ENCODE results near the gene OR52K2.

OR52K2 gene

GRCh38 chr11:4436411-4436810 is 12.7 kb upstream of the OR52K2 start:
- Histone ChIP-seq H3K4me3 (ENCODE audit: low read length) (no peak overlapping the region), H3K4me2 (ENCODE audit: low read length) (no peak overlapping the region), H3K4me1 (ENCODE audit: control insufficient read depth, low read length) (no peaks in the 10 kb centered on the region), H3K9me3 (ENCODE audit: control insufficient read depth, insufficient read depth, low read length) (no peaks in the 10 kb centered on the region), H3K27me3 (ENCODE audit: control insufficient read depth, low read length) (0 out of 2 replicates have a peak, but pooled peaks cover 4% of the 10 kb centered on the region), H3K27ac (ENCODE audit: low read depth, low read length) (no peak overlapping the region), H3K36me3 (ENCODE audit: control insufficient read depth, low read length) (no peaks in the 10 kb centered on the region), H4K20me1 (ENCODE audit: control insufficient read depth, insufficient read depth, low read depth, low read length) (no peaks in the 10 kb centered on the region), H3K9me2 (replicated peaks; ENCODE audit: control insufficient read depth, low read length) (no peaks in the 10 kb centered on the region), H3K79me2 (ENCODE audit: control insufficient read depth, low read length) (no peaks in the 10 kb centered on the region), H3F3A (ENCODE audit: control insufficient read depth, insufficient read depth) (no peaks in the 10 kb centered on the region)
- TF ChIP-seq EZH2phosphoT487 (IDR thresholded peaks at IDR 0.05; ENCODE audit: borderline replicate concordance, low read length) (no peak), CTCF (IDR thresholded peaks at IDR 0.05; ENCODE audit: low read depth, low read length, poor library complexity, severe bottlenecking) (no peak)

- H3K9me3 ChIP-seq (ENCODE audit: control insufficient read depth, insufficient read depth, low read length) = no peaks in the 10 kb centered on the region
- H3K27ac ChIP-seq (ENCODE audit: low read depth, low read length) = no peak overlapping the region
- no peak for TF ChIP-seq EZH2phosphoT487 (IDR thresholded peaks at IDR 0.05; ENCODE audit: borderline replicate concordance, low read length)
- no peak for TF ChIP-seq CTCF (IDR thresholded peaks at IDR 0.05; ENCODE audit: low read depth, low read length, poor library complexity, severe bottlenecking)
- H3F3A ChIP-seq (ENCODE audit: control insufficient read depth, insufficient read depth) = no peaks in the 10 kb centered on the region
- no peak overlapping the region for H3K4me2 ChIP-seq (ENCODE audit: low read length)
- no peaks in the 10 kb centered on the region for H4K20me1 ChIP-seq (ENCODE audit: control insufficient read depth, insufficient read depth, low read depth, low read length)
- no peaks in the 10 kb centered on the region for H3K36me3 ChIP-seq (ENCODE audit: control insufficient read depth, low read length)
- no peaks in the 10 kb centered on the region for H3K27me3 ChIP-seq (ENCODE audit: control insufficient read depth, low read length)
- no peaks in the 10 kb centered on the region for H3K9me2 ChIP-seq (replicated peaks; ENCODE audit: control insufficient read depth, low read length)
- H3K4me3 ChIP-seq (ENCODE audit: low read length) = no peak overlapping the region
- no peaks in the 10 kb centered on the region for H3K4me1 ChIP-seq (ENCODE audit: control insufficient read depth, low read length)
- H3K79me2 ChIP-seq (ENCODE audit: control insufficient read depth, low read length) = no peaks in the 10 kb centered on the region
Measured at GRCh38 chr11:4441515-4441914, 7.6 kb upstream of the OR52K2 start.

- H4K20me1 ChIP-seq (ENCODE audit: control insufficient read depth, insufficient read depth, low read depth, low read length) = no peaks in the 10 kb centered on the region
- no peaks in the 10 kb centered on the region for H3K27me3 ChIP-seq (ENCODE audit: control insufficient read depth, low read length)
- no peak overlapping the region for H3K27ac ChIP-seq (ENCODE audit: low read depth, low read length)
- no peak overlapping the region for H3K4me2 ChIP-seq (ENCODE audit: low read length)
- no peaks in the 10 kb centered on the region for H3K36me3 ChIP-seq (ENCODE audit: control insufficient read depth, low read length)
- TF ChIP-seq CTCF (IDR thresholded peaks at IDR 0.05; ENCODE audit: low read depth, low read length, poor library complexity, severe bottlenecking) (no peak), EZH2phosphoT487 (IDR thresholded peaks at IDR 0.05; ENCODE audit: borderline replicate concordance, low read length) (no peak)
- no peaks in the 10 kb centered on the region for H3K9me2 ChIP-seq (replicated peaks; ENCODE audit: control insufficient read depth, low read length)
- no peak overlapping the region for H3K4me3 ChIP-seq (ENCODE audit: low read length)
- H3K4me1 ChIP-seq (ENCODE audit: control insufficient read depth, low read length) = no peaks in the 10 kb centered on the region
- no peaks in the 10 kb centered on the region for H3F3A ChIP-seq (ENCODE audit: control insufficient read depth, insufficient read depth)
- no peaks in the 10 kb centered on the region for H3K9me3 ChIP-seq (ENCODE audit: control insufficient read depth, insufficient read depth, low read length)
- H3K79me2 ChIP-seq (ENCODE audit: control insufficient read depth, low read length) = no peaks in the 10 kb centered on the region
Measured at GRCh38 chr11:4443232-4443891, 5.7 kb upstream of the OR52K2 start.
